Stimulated activated CD8-positive, alpha-beta memory T cell treated with anti-CD3 and anti-CD28 coated beads, Interleukin-4, amount 100 ng/mL, for 24 hours (primary cell): ENCODE data around the gene COQ9.
"Not testable (repeated sequence)": the region's sequence is repeated elsewhere in the genome, so short reads cannot be mapped to it uniquely, and the experiment has no call there.

Experiments
- DNase-seq: peaks from one replicate; pipeline ENCODE4 v3.0.0-alpha.2; 2020; ENCODE audit warnings: low read depth

Gene COQ9

GRCh38 chr16:57447186-57447962 is at the start of gene COQ9, which contains the start of gene CIAPIN1:
COQ9 (plus strand) TSS chr16:57447479; CDS start chr16:57447506, 27 bp downstream.
CIAPIN1 (minus strand) TSS chr16:57447385; CDS start chr16:57440928, 6,457 bp downstream.
- DNase-seq, result peak; percentile 86

- DNase-seq, result not testable (repeated sequence)
Measured at GRCh38 chr16:57397493-57397892, 49.8 kb upstream of the COQ9 start.

GRCh38 chr16:57401943-57402640 is 45.2 kb upstream of the COQ9 start:
- DNase-seq, result no peak

GRCh38 chr16:57403965-57404817 is 43.1 kb upstream of the COQ9 start, which contains the start of gene CCL17:
CCL17 (plus strand) TSS chr16:57404767; CDS start chr16:57413933, 9,166 bp downstream.
- DNase-seq, result no peak

GRCh38 chr16:57405097-57405496 is 42.2 kb upstream of the COQ9 start:
- DNase-seq, result no peak

GRCh38 chr16:57406881-57407280 is 40.4 kb upstream of the COQ9 start:
- no peak for DNase-seq

- DNase-seq, result no peak
Measured at GRCh38 chr16:57407521-57408353, 39.5 kb upstream of the COQ9 start.

- no peak for DNase-seq
Measured at GRCh38 chr16:57409065-57409464, 38.2 kb upstream of the COQ9 start.

GRCh38 chr16:57409870-57410587 is 37.2 kb upstream of the COQ9 start:
- no peak for DNase-seq

GRCh38 chr16:57411362-57411976 is 35.8 kb upstream of the COQ9 start:
- no peak for DNase-seq

- no peak for DNase-seq
Measured at GRCh38 chr16:57412584-57412983, 34.7 kb upstream of the COQ9 start.

GRCh38 chr16:57413301-57413730 is 34.0 kb upstream of the COQ9 start:
- no peak for DNase-seq

GRCh38 chr16:57413733-57414132 is 33.5 kb upstream of the COQ9 start:
- no peak for DNase-seq

GRCh38 chr16:57416084-57416483 is 31.2 kb upstream of the COQ9 start:
- DNase-seq, result no peak

- DNase-seq, result no peak
Measured at GRCh38 chr16:57419506-57419905, 27.8 kb upstream of the COQ9 start.

- no peak for DNase-seq
Measured at GRCh38 chr16:57422026-57422944, 25.0 kb upstream of the COQ9 start.

GRCh38 chr16:57423152-57423551 is 24.1 kb upstream of the COQ9 start:
- DNase-seq, result no peak

GRCh38 chr16:57424583-57424982 is 22.7 kb upstream of the COQ9 start:
- no peak for DNase-seq

GRCh38 chr16:57426356-57426755 is 20.9 kb upstream of the COQ9 start:
- DNase-seq, result no peak
